ENCODE data around the gene SUSD3. TPM values are rescaled to one million over a fixed set of nuclear protein-coding genes. Genes with fewer than 3 reads are reported as not detected.

SUSD3 gene
- polyA plus RNA-seq, 4 donors: 3.7 to 10.1 (median 3.8) TPM; not detected in 1

DNA sequence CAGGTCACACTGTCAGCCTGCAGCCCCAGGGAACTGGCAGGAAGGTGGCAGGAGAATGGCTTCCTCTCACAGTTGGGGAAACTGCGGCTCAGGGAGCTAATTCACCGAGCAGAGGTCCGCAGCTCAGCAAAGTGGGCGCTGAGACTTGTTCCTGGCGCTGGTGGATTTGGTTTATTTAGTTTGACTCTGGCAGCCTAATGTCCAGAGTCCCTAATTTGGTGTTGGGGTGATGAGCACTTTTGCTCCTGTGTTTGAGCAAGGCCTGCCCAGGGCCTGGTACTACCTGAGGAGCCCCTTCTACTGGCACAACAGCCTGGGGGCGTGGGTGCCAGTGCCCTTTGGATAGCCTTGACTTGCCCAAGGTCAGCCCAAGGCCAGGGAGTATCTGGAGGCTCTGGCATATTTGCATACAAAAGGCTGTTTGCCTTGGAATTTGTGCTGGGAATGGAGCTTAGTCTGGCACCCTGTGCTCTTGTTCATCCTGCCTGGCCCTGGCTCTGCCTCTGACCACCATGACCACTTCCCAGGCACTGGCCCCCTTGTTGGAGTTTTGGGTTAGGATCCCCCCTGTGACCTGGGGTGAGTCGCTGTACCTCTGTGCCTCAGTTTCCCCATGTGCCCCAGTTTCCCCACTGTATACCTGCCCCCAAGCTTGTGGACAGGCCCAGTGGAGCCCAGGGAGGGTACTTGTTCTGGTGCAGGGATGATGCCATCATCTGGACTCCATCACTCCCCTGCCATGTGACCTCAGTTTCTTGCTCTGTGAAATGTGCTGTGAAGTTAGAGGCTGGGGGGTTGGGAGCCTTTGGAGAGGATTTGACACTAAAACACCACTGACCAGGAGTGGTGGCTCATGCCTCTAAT, 1.4 kb downstream of the SUSD3 start:
- 63 to 73% (median 64%) methylated on average over 7 of the region's 7 CpGs for WGBS, 3 donors
- DNase-seq: peak in 1 of 2 donors; percentile 17
- H3K4me1 ChIP-seq (ENCODE audit: control insufficient read depth in 3 of 3, insufficient read depth in 2 of 3, low read depth in 1 of 3, low read length in 2 of 3): peaks cover 0 to 39% (median 4%) of the 10 kb centered on the region in 3 donors
- no peaks in the 10 kb centered on the region for H3K9me3 ChIP-seq (ENCODE audit: control insufficient read depth in 2 of 2, insufficient read depth in 1 of 2, low read depth in 1 of 2, low read length in 1 of 2)
- H3K27ac ChIP-seq (ENCODE audit: low read depth in 1 of 3, low read length in 2 of 3): peak overlapping the region in 2 of 3 donors; percentile 9 to 78
- no peaks in the 10 kb centered on the region for H3K27me3 ChIP-seq (ENCODE audit: control insufficient read depth in 3 of 3, insufficient read depth in 3 of 3, low read length in 3 of 3)
- no peak for FAIRE-seq
- H3K4me3 ChIP-seq (ENCODE audit: low read depth in 1 of 3, low read length in 3 of 3): peak overlapping the region in 1 of 3 donors; percentile 67
- H3K36me3 ChIP-seq (ENCODE audit: control insufficient read depth in 3 of 3, insufficient read depth in 2 of 3, low read depth in 1 of 3, low read length in 3 of 3): peaks cover 0 to 7% (median 0%) of the 10 kb centered on the region in 3 donors

DNA sequence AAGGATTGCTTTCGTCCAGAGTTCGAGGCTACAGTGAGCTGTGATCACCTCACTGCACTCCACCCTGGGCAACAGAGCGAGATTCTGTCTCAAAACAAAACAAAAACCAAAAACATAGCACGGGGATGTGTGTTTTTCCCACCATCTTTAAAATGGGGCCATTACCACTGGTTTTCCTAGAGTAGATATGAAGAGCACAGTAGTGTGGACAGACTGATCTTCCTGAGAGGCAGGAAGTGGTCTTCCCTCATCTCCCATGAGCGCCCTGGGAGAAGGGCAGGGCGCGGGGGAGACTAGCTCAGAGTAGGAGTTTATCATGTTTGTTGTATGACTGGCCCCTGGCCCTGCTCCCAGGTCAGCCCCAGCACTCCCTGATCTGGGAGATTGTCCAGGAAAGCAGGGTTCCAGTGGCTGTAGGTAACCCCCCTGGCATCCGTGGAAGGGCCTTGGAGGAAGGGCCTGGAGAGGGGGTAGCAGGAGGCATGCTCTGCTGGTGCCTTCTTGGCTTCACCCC, 2.3 kb downstream of the SUSD3 start:
- WGBS, 3 donors: 40 to 56% (median 41%) methylated on average over 8 of the region's 8 CpGs
- Histone ChIP-seq H3K27ac (ENCODE audit: low read depth in 1 of 3, low read length in 2 of 3) (peak overlapping the region in 2 of 3 donors; percentile 69 to 76), H3K27me3 (ENCODE audit: control insufficient read depth in 3 of 3, insufficient read depth in 3 of 3, low read length in 3 of 3) (no peaks in the 10 kb centered on the region), H3K9me3 (ENCODE audit: control insufficient read depth in 2 of 2, insufficient read depth in 1 of 2, low read depth in 1 of 2, low read length in 1 of 2) (no peaks in the 10 kb centered on the region), H3K4me1 (ENCODE audit: control insufficient read depth in 3 of 3, insufficient read depth in 2 of 3, low read depth in 1 of 3, low read length in 2 of 3) (peaks cover 0 to 39% (median 4%) of the 10 kb centered on the region in 3 donors), H3K4me3 (ENCODE audit: low read depth in 1 of 3, low read length in 3 of 3) (no peak overlapping the region), H3K36me3 (ENCODE audit: control insufficient read depth in 3 of 3, insufficient read depth in 2 of 3, low read depth in 1 of 3, low read length in 3 of 3) (peaks cover 0 to 10% (median 0%) of the 10 kb centered on the region in 3 donors)
- FAIRE-seq: no peak
- peak in 1 of 2 donors; percentile 29 for DNase-seq

DNA sequence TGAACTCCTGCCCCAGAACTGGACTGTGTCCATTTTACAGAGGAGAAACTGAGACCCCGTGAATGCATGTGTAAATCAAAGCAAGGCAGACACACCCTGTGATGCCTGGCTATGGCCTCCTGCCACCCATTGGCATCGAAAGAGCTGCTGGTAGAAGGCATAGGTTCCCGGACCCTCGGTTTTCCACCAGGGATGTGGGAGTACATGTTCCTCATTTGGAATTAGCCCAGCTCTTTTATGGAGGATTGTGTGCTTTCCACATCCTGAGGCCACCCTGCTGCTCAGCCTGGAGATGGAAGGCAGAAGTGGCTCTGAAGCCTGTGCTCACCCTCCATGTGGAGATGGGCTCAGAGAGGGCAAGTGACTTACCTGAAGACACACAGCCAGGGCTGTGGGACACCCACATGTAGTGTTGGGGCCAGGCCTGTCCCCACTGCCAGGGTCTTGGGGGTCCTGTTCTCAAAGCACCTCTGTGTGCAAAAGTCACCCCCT, 2.8 kb downstream of the SUSD3 start:
- H3K36me3 ChIP-seq (ENCODE audit: control insufficient read depth in 3 of 3, insufficient read depth in 2 of 3, low read depth in 1 of 3, low read length in 3 of 3): peaks cover 0 to 12% (median 0%) of the 10 kb centered on the region in 3 donors
- H3K4me1 ChIP-seq (ENCODE audit: control insufficient read depth in 3 of 3, insufficient read depth in 2 of 3, low read depth in 1 of 3, low read length in 2 of 3): peaks cover 0 to 39% (median 4%) of the 10 kb centered on the region in 3 donors
- WGBS, 3 donors: 46 to 74% (median 52%) methylated on average over 4 of the region's 4 CpGs
- no peak overlapping the region for H3K4me3 ChIP-seq (ENCODE audit: low read depth in 1 of 3, low read length in 3 of 3)
- H3K27me3 ChIP-seq (ENCODE audit: control insufficient read depth in 3 of 3, insufficient read depth in 3 of 3, low read length in 3 of 3): no peaks in the 10 kb centered on the region
- H3K27ac ChIP-seq (ENCODE audit: low read depth in 1 of 3, low read length in 2 of 3): peak overlapping the region in 2 of 3 donors; percentile 69 to 76
- peak in 1 of 2 donors; percentile 24 for DNase-seq
- FAIRE-seq: no peak
- no peaks in the 10 kb centered on the region for H3K9me3 ChIP-seq (ENCODE audit: control insufficient read depth in 2 of 2, insufficient read depth in 1 of 2, low read depth in 1 of 2, low read length in 1 of 2)

DNA sequence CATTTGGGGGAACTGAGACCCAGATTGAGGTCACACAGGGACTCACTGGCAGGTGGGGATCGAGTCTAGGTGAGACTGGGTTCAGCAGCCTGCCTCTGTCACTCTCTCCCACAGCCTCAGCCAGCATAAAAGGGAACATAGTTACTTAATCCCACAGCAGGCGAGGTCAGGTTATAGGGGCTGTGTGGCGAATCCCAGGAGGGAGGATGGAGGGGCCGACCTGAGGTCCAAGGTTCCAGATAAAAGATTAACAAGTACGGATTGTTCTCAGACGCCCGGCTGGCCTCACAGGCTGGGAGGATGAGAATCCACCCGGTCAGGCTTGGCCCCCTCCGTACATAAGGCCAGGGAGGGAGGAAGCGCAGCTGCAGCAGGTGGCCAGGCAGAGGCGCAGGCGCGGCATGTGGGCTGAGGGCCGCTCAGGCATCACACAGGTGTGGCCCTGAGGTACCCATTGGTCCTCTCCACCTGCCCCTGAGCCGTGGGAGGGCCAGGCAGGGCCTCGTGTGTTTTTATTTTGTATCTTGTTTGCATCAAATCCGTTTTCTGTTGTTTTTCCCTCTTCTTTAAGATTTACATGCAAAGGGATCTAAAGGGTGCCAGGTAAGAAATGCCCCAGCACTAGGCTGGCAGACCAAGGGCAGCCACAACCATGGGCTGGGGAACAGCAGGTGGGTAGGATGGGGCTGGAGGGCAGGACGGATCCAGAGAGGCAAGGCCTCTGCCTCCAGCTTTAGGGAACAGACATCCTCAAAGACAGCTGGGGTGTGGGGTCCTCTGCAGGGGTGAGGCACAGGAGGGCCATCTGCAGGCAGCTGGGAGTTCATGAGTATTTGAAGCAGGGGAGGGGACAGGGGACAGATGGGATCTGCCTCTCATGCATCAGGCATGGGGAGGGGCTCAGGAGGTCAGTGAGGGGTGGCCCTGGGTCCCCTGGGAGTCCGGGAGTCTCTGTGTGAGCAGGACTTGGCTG, 3.6 kb downstream of the SUSD3 start:
- Histone ChIP-seq H3K4me1 (ENCODE audit: control insufficient read depth in 3 of 3, insufficient read depth in 2 of 3, low read depth in 1 of 3, low read length in 2 of 3) (peaks cover 0 to 39% (median 4%) of the 10 kb centered on the region in 3 donors), H3K4me3 (ENCODE audit: low read depth in 1 of 3, low read length in 3 of 3) (no peak overlapping the region), H3K27ac (ENCODE audit: low read depth in 1 of 3, low read length in 2 of 3) (peak overlapping the region in 2 of 3 donors; percentile 69 to 76), H3K27me3 (ENCODE audit: control insufficient read depth in 3 of 3, insufficient read depth in 3 of 3, low read length in 3 of 3) (no peaks in the 10 kb centered on the region), H3K36me3 (ENCODE audit: control insufficient read depth in 3 of 3, insufficient read depth in 2 of 3, low read depth in 1 of 3, low read length in 3 of 3) (peaks cover 0 to 12% (median 0%) of the 10 kb centered on the region in 3 donors), H3K9me3 (ENCODE audit: control insufficient read depth in 2 of 2, insufficient read depth in 1 of 2, low read depth in 1 of 2, low read length in 1 of 2) (no peaks in the 10 kb centered on the region)
- 17 to 54% (median 20%) methylated on average over 19 of the region's 19 CpGs for WGBS, 3 donors
- DNase-seq: peak; percentile 76 to 92
- no peak for FAIRE-seq

DNA sequence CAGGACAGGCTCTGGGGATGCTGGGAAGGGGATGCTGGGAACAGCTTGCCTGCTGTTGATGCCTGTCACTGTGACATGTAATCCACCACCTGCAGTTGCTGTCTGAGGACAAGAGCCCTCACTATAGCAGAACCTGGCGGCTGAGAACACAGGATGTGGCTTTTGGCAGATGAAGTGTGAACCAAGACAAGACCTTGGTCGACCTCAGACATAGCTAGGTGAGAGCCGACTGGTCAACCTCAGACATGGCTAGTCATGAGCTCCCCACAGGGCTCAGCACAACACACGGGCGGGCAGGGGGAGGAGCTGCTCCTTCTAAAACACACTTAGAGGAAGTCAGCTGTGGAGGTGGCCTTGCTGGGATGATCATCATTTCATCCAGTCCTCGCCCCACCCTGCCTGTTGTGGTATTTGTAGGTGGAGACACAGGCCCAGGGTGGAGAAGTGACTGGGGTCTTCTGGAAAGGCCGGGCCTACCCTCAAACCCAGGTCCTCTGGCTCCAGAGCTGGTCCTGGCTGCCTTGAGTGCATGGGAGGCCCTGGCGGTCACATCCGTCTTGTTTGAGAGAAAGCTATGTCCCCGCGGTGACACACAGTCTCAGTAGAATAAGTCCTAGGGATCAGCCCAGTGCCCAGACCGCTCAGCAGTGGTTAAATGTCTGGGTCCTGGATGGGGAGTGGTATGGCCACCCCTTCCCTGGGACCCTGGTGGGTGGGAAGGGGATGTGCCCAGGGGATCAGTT, 6.1 kb downstream of the SUSD3 start:
- WGBS, 3 donors: 66 to 86% (median 70%) methylated on average over 12 of the region's 12 CpGs
- Histone ChIP-seq H3K36me3 (ENCODE audit: control insufficient read depth in 3 of 3, insufficient read depth in 2 of 3, low read depth in 1 of 3, low read length in 3 of 3) (peaks cover 0 to 12% (median 0%) of the 10 kb centered on the region in 3 donors), H3K27ac (ENCODE audit: low read depth in 1 of 3, low read length in 2 of 3) (peak overlapping the region in 2 of 3 donors; percentile 24 to 75), H3K27me3 (ENCODE audit: control insufficient read depth in 3 of 3, insufficient read depth in 3 of 3, low read length in 3 of 3) (no peaks in the 10 kb centered on the region), H3K4me3 (ENCODE audit: low read depth in 1 of 3, low read length in 3 of 3) (no peak overlapping the region), H3K9me3 (ENCODE audit: control insufficient read depth in 2 of 2, insufficient read depth in 1 of 2, low read depth in 1 of 2, low read length in 1 of 2) (no peaks in the 10 kb centered on the region), H3K4me1 (ENCODE audit: control insufficient read depth in 3 of 3, insufficient read depth in 2 of 3, low read depth in 1 of 3, low read length in 2 of 3) (peaks cover 0 to 33% (median 4%) of the 10 kb centered on the region in 3 donors)
- FAIRE-seq (no peak), DNase-seq (peak; percentile 25 to 79)

DNA sequence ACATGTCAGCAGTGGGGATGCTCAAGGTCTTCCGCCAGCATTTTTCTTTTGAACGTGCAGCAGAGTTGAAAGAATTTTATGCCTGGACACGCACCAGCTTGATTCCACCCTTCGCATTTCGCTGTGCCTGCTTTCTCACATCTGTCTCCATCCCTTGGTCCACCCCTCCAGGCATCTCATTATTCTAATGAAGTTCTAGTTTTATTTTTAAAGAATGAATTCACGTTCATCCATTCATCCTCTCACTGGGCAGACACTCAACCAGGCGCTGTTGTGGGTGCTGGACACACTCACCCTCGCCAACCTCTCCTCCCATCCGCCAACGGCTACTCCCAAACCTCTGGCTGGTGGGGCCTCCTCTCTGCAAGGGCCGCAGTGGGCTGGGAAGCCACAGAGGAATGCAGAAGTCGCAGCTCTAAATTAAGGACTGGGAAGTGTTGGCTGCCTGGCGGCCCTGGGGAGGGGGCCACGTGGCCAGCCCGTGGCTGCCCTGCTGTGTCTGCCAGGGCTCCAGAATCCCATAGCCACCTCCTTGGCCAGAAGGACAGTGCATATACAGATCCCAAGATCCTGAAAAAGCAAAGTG, 6.7 kb downstream of the SUSD3 start:
- H3K9me3 ChIP-seq (ENCODE audit: control insufficient read depth in 2 of 2, insufficient read depth in 1 of 2, low read depth in 1 of 2, low read length in 1 of 2): no peaks in the 10 kb centered on the region
- H3K4me1 ChIP-seq (ENCODE audit: control insufficient read depth in 3 of 3, insufficient read depth in 2 of 3, low read depth in 1 of 3, low read length in 2 of 3): peaks cover 0 to 28% (median 4%) of the 10 kb centered on the region in 3 donors
- WGBS, 3 donors: 79 to 90% (median 84%) methylated on average over 15 of the region's 15 CpGs
- peaks cover 0 to 12% (median 0%) of the 10 kb centered on the region in 3 donors for H3K36me3 ChIP-seq (ENCODE audit: control insufficient read depth in 3 of 3, insufficient read depth in 2 of 3, low read depth in 1 of 3, low read length in 3 of 3)
- DNase-seq: no peak
- H3K27me3 ChIP-seq (ENCODE audit: control insufficient read depth in 3 of 3, insufficient read depth in 3 of 3, low read length in 3 of 3): no peaks in the 10 kb centered on the region
- no peak for FAIRE-seq
- no peak overlapping the region for H3K4me3 ChIP-seq (ENCODE audit: low read depth in 1 of 3, low read length in 3 of 3)
- peak overlapping the region in 1 of 3 donors; percentile 75 for H3K27ac ChIP-seq (ENCODE audit: low read depth in 1 of 3, low read length in 2 of 3)

DNA sequence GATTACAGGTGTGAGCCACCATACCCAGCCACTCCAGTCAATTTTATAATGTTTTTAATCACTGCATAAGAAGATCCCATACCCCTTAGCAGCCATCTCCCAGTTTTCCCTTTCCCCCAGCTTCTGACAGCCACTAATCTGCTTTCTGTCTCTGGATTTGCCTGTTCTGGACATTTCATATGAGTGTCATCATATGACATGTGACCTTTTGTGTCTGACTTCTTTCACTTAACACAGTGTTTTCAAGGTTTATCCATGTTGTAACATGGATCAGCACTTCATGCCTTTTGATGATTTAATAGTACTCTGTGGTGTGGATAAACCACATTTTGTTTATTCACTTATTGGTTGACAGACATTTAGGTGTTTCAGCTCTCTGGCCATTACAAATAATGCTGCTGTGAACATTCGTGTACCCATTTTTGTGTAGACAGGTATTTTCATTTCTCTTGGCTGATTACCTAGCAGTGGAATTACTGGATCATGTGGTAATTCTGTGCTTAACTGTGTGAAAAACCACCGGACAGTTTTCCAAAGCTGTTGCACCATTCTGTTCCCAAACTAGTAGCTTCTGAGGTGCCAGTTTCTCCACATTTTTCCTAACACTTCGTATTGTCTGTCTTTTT, 8.6 kb downstream of the SUSD3 start:
- Histone ChIP-seq H3K4me3 (ENCODE audit: low read depth in 1 of 3, low read length in 3 of 3) (no peak overlapping the region), H3K4me1 (ENCODE audit: control insufficient read depth in 3 of 3, insufficient read depth in 2 of 3, low read depth in 1 of 3, low read length in 2 of 3) (peaks cover 0 to 12% (median 0%) of the 10 kb centered on the region in 3 donors), H3K9me3 (ENCODE audit: control insufficient read depth in 2 of 2, insufficient read depth in 1 of 2, low read depth in 1 of 2, low read length in 1 of 2) (no peaks in the 10 kb centered on the region), H3K36me3 (ENCODE audit: control insufficient read depth in 3 of 3, insufficient read depth in 2 of 3, low read depth in 1 of 3, low read length in 3 of 3) (peaks cover 0 to 13% (median 0%) of the 10 kb centered on the region in 3 donors), H3K27me3 (ENCODE audit: control insufficient read depth in 3 of 3, insufficient read depth in 3 of 3, low read length in 3 of 3) (no peaks in the 10 kb centered on the region), H3K27ac (ENCODE audit: low read depth in 1 of 3, low read length in 2 of 3) (no peak overlapping the region)
- DNase-seq (no peak), FAIRE-seq (no peak)
- 84 to 94% (median 89%) methylated on average over 3 of the region's 3 CpGs for WGBS, 3 donors
